Measurements from ENCODE around the gene FERMT3. TPM values are rescaled to one million over a fixed set of nuclear protein-coding genes. Genes with fewer than 3 reads are reported as not detected.

FERMT3 gene
- total and polyA plus RNA-seq, 7 donors: 15.0 to 41.5 (median 20.4) TPM

- 1% methylated on average over 80 of the region's 80 CpGs for WGBS, 2 donors
- H3K4me3 ChIP-seq: peak overlapping the region; percentile 66 to 88 (median 80)
- H3K4me1 ChIP-seq: peaks cover 0 to 53% (median 36%) of the 10 kb centered on the region in 4 donors
- H3K9me3 ChIP-seq: no peaks in the 10 kb centered on the region
- TF ChIP-seq EP300 (IDR thresholded peaks at IDR 0.05) (no peak), POLR2AphosphoS5 (IDR thresholded peaks at IDR 0.05) (peak in 3 of 4 donors; percentile 15 to 64 (median 58))
- DNase-seq: no peak
- no peaks in the 10 kb centered on the region for H3K27me3 ChIP-seq
- H3K36me3 ChIP-seq: peaks cover 0 to 31% (median 2%) of the 10 kb centered on the region in 4 donors
- peak overlapping the region; percentile 88 to 93 (median 91) for H3K27ac ChIP-seq
- intact Hi-C loops (cut with DNase I): no loop called here
Observed at GRCh38 chr11:64234647-64235379, 28.3 kb downstream of the FERMT3 start.

- H3K4me3 ChIP-seq: peak overlapping the region; percentile 66 to 88 (median 80)
- H3K9me3 ChIP-seq: no peaks in the 10 kb centered on the region
- intact Hi-C loops (cut with DNase I): no loop called here
- H3K4me1 ChIP-seq: peaks cover 0 to 57% (median 41%) of the 10 kb centered on the region in 4 donors
- 72 to 88% methylated on average over 12 of the region's 12 CpGs for WGBS, 2 donors
- no peak for DNase-seq
- peak overlapping the region; percentile 88 to 93 (median 91) for H3K27ac ChIP-seq
- no peaks in the 10 kb centered on the region for H3K27me3 ChIP-seq
- no peak for TF ChIP-seq POLR2AphosphoS5 (IDR thresholded peaks at IDR 0.05)
- peaks cover 0 to 31% (median 2%) of the 10 kb centered on the region in 4 donors for H3K36me3 ChIP-seq
Observed at GRCh38 chr11:64235437-64236161, 29.1 kb downstream of the FERMT3 start.

GRCh38 chr11:64237484-64237951 is 31.0 kb downstream of the FERMT3 start:
- intact Hi-C loops (cut with DNase I): no loop called here
- no peak for DNase-seq
- Histone ChIP-seq H3K9me3 (no peaks in the 10 kb centered on the region), H3K27ac (no peak overlapping the region), H3K4me3 (no peak overlapping the region), H3K27me3 (no peaks in the 10 kb centered on the region), H3K36me3 (peaks cover 0 to 31% (median 2%) of the 10 kb centered on the region in 4 donors), H3K4me1 (peaks cover 0 to 47% (median 41%) of the 10 kb centered on the region in 4 donors)
- TF ChIP-seq POLR2A (IDR thresholded peaks at IDR 0.05) (peak in 1 of 2 donors; percentile 10), POLR2AphosphoS5 (IDR thresholded peaks at IDR 0.05) (no peak)
- 22 to 66% methylated on average over 12 of the region's 12 CpGs for WGBS, 2 donors

GRCh38 chr11:64238076-64238475 is 31.6 kb downstream of the FERMT3 start:
- Histone ChIP-seq H3K4me1 (peaks cover 0 to 50% (median 45%) of the 10 kb centered on the region in 4 donors), H3K9me3 (no peaks in the 10 kb centered on the region), H3K36me3 (peaks cover 0 to 32% (median 2%) of the 10 kb centered on the region in 4 donors), H3K4me3 (no peak overlapping the region), H3K27me3 (no peaks in the 10 kb centered on the region), H3K27ac (no peak overlapping the region)
- intact Hi-C loops (cut with DNase I): no loop called here
- 36 to 80% methylated on average over 9 of the region's 9 CpGs for WGBS, 2 donors
- no peak for DNase-seq
- no peak for TF ChIP-seq EP300 (IDR thresholded peaks at IDR 0.05)
- TF ChIP-seq POLR2AphosphoS5 (IDR thresholded peaks at IDR 0.05): no peak
- TF ChIP-seq POLR2A (IDR thresholded peaks at IDR 0.05): no peak

GRCh38 chr11:64238999-64239398 is 32.5 kb downstream of the FERMT3 start:
- peaks cover 0 to 40% (median 4%) of the 10 kb centered on the region in 4 donors for H3K36me3 ChIP-seq
- 81 to 83% methylated on average over 5 of the region's 5 CpGs for WGBS, 2 donors
- H3K4me3 ChIP-seq: no peak overlapping the region
- H3K27ac ChIP-seq: peak overlapping the region in 3 of 4 donors; percentile 96 to 99 (median 99)
- TF ChIP-seq POLR2A (IDR thresholded peaks at IDR 0.05) (no peak), CTCF (IDR thresholded peaks at IDR 0.05) (no peak), EP300 (IDR thresholded peaks at IDR 0.05) (no peak), POLR2AphosphoS5 (IDR thresholded peaks at IDR 0.05) (no peak)
- H3K4me1 ChIP-seq: peaks cover 0 to 49% (median 38%) of the 10 kb centered on the region in 4 donors
- intact Hi-C loops (cut with DNase I): no loop called here
- H3K9me3 ChIP-seq: no peaks in the 10 kb centered on the region
- H3K27me3 ChIP-seq: no peaks in the 10 kb centered on the region
- no peak for DNase-seq

GRCh38 chr11:64239662-64240434 is 33.3 kb downstream of the FERMT3 start:
- TF ChIP-seq CTCF (IDR thresholded peaks at IDR 0.05): no peak
- TF ChIP-seq POLR2AphosphoS5 (IDR thresholded peaks at IDR 0.05): no peak
- no peak for TF ChIP-seq POLR2A (IDR thresholded peaks at IDR 0.05)
- TF ChIP-seq EP300 (IDR thresholded peaks at IDR 0.05): no peak
- intact Hi-C loops (cut with DNase I): no loop called here
- Histone ChIP-seq H3K9me3 (no peaks in the 10 kb centered on the region), H3K27me3 (no peaks in the 10 kb centered on the region), H3K4me1 (peaks cover 0 to 53% (median 38%) of the 10 kb centered on the region in 4 donors), H3K27ac (peak overlapping the region; percentile 93 to 99 (median 98)), H3K36me3 (peaks cover 0 to 40% (median 5%) of the 10 kb centered on the region in 4 donors), H3K4me3 (peak overlapping the region; percentile 62 to 97 (median 89))
- DNase-seq: no peak
- 48 to 64% methylated on average over 11 of the region's 11 CpGs for WGBS, 2 donors

Data from sigmoid colon (tissue), 7 donors.